Uterus (tissue), 4 donors: Measurements from ENCODE around the gene VCX2. TPM values are rescaled to one million over a fixed set of nuclear protein-coding genes. Genes with fewer than 3 reads are reported as not detected.

Experiments used
- DNase-seq, 2 donors: peaks; one replicate each; pipeline ENCODE4 v3.0.0-alpha.2; 2019 to 2020
- H3K27ac ChIP-seq, 2 donors: fragments of 200-600 bp; sonication (generic); 1 replicate in 1 of 2; 2 replicates in 1 of 2; pipeline ENCODE4 v1.5.1; 2016 to 2018
- H3K27me3 ChIP-seq, 2 donors: fragments of 200-600 bp; sonication (generic); one replicate each; pipeline ENCODE4 v1.5.1; 2018 to 2019; ENCODE audit warnings: control low read depth in 1 of 2
- H3K36me3 ChIP-seq, 2 donors: fragments of 200-600 bp; sonication (generic); one replicate each; pipeline ENCODE4 v1.5.1; 2019; ENCODE audit warnings: control low read depth in 1 of 2
- H3K4me1 ChIP-seq, 2 donors: fragments of 200-600 bp; sonication (generic); one replicate each; pipeline ENCODE4 v1.5.1; 2018 to 2019; ENCODE audit warnings: control low read depth in 1 of 2
- H3K4me3 ChIP-seq, 2 donors: fragments of 200-600 bp; sonication (generic); 1 replicate in 1 of 2; 2 replicates in 1 of 2; pipeline ENCODE4 v1.5.1; 2018 to 2019; ENCODE audit warnings: mild to moderate bottlenecking in 1 of 2
- H3K9me3 ChIP-seq, 2 donors: fragments of 200-600 bp; sonication (generic); one replicate each; pipeline ENCODE4 v1.5.1; 2019; ENCODE audit warnings: control low read depth in 1 of 2
- POLR2A ChIP-seq, 2 donors: fragments of 450-650 bp; IDR thresholded peaks; one replicate each; pipeline ENCODE4 v1.6.1; 2016; ENCODE audit warnings: antibody characterized with exemption in 2 of 2, mild to moderate bottlenecking in 1 of 2, moderate library complexity in 1 of 2
- intact Hi-C: fragments of 100-400 bp; cut with DNase I; formaldehyde crosslinking; loops from one replicate; pipeline ENCODE4 v1.15.1; 2023; ENCODE audit warnings: low total_unique reads
- total RNA-seq, 4 donors: library from RNA; depleted of rRNA in 3 of 4; stranded (reverse); fragments of >200 nt in 3 of 4; gene quantifications; one replicate each; pipeline versions ENCODE4 v1.1.0 to v1.2.4, GENCODE V29; 2014 to 2023
- TF ChIP-seq, protein P1 (sequence below), 4 experiments: fragments of 200-600 bp in 2 of 4; fragments of 450-650 bp in 2 of 4; sonication (generic) in 2 of 4; IDR thresholded peaks; one replicate each; pipeline ENCODE4 v1.5.1; 2016 to 2019; ENCODE audit warnings: antibody characterized with exemption in 4 of 4, mild to moderate bottlenecking in 2 of 4, moderate library complexity in 1 of 4
- donor health status: DM: yes; HTN: yes; CAD: no.

The VCX2 gene
- total RNA-seq, 4 donors from 2014 or later: not detected

DNA sequence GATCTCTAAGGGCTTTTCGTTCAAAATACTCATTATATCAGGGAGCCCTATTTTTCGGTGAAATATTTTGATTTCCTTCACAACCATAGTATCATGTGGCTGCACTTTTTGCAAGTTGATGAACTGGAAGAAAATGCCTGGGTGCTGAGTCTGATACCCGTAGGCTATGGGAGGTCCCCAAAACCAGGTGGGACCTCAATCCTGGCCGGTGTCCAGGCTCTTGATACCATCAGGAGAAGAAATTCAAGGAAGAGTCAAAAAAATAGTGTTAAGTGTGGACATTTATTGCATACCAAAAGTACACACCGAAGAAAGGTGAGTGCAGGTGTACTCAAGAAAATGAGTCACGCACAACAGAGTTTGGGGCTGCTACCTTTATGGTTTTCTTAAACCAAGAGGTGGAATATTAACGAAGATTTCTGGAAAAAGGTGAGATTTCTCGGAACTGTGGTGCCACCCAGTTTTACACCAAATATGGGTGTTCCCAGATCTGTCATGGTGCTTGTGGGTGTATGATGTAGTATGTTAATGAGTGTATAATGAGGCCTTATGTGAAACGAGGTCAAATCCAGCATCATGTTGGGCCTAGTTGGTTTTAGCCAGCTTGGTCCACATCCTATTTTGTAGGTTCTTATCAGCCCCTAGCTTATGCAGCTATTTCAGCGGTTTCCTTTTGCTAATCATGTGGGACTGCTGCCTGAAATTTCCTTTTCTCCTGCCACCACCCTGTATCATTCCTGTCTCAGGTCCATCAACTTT is 29.9 kb downstream of the VCX2 start:
- Histone ChIP-seq H3K9me3 (no peaks in the 10 kb centered on the region), H3K36me3 (no peaks in the 10 kb centered on the region), H3K27me3 (no peaks in the 10 kb centered on the region), H3K4me1 (no peaks in the 10 kb centered on the region), H3K27ac (no peak overlapping the region), H3K4me3 (no peak overlapping the region)
- DNase-seq: no peak
- TF ChIP-seq, protein P1, sequence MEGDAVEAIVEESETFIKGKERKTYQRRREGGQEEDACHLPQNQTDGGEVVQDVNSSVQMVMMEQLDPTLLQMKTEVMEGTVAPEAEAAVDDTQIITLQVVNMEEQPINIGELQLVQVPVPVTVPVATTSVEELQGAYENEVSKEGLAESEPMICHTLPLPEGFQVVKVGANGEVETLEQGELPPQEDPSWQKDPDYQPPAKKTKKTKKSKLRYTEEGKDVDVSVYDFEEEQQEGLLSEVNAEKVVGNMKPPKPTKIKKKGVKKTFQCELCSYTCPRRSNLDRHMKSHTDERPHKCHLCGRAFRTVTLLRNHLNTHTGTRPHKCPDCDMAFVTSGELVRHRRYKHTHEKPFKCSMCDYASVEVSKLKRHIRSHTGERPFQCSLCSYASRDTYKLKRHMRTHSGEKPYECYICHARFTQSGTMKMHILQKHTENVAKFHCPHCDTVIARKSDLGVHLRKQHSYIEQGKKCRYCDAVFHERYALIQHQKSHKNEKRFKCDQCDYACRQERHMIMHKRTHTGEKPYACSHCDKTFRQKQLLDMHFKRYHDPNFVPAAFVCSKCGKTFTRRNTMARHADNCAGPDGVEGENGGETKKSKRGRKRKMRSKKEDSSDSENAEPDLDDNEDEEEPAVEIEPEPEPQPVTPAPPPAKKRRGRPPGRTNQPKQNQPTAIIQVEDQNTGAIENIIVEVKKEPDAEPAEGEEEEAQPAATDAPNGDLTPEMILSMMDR (IDR thresholded peaks at IDR 0.05): no peak
- no peak for TF ChIP-seq POLR2A (IDR thresholded peaks at IDR 0.05)
- intact Hi-C loops: no loop called here

DNA sequence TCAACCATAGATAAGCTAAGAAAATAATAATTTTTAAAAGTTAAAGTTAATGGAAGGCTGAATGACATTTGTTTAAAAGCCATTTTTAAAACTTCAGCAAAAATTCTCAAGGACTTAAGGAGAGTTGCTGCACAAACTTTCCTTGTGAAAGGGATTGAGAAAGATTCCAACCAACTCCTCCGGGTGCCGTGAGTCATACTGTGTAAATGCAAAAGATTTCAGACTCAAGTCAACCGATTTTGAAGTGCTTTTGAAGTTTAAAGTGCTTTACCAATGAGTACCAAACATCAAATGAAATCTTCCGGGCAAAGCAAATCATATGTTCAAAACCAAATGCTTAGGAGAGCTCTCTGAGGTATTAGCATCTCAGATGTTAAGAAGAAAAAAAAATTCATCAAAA is 31.4 kb downstream of the VCX2 start:
- no peaks in the 10 kb centered on the region for H3K9me3 ChIP-seq
- H3K27ac ChIP-seq: no peak overlapping the region
- DNase-seq: no peak
- H3K27me3 ChIP-seq: no peaks in the 10 kb centered on the region
- H3K36me3 ChIP-seq: no peaks in the 10 kb centered on the region
- TF ChIP-seq, protein P1 (IDR thresholded peaks at IDR 0.05): no peak
- TF ChIP-seq POLR2A (IDR thresholded peaks at IDR 0.05): no peak
- H3K4me1 ChIP-seq: no peaks in the 10 kb centered on the region
- H3K4me3 ChIP-seq: no peak overlapping the region
- intact Hi-C loops: no loop called here

DNA sequence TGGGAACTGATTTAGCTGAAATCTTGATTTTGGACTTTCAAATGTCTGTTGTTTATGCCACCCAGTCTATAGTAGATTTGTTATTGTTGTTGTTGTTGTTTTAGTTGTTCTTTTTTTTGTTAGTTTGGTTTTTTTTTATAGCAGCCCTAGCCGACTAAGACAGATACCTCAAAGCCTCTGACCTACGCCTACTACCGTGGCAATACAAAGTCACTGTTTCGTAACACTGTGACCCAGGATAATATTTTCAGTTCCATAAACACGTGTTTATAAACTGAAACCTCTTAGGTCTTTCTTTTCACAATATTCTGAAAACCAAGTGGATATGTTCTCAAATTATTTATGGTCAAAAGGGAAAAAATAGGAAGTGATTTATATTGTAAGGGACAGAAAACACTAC is 32.8 kb downstream of the VCX2 start:
- Histone ChIP-seq H3K9me3 (no peaks in the 10 kb centered on the region), H3K27ac (no peak overlapping the region), H3K4me1 (no peaks in the 10 kb centered on the region), H3K4me3 (no peak overlapping the region), H3K36me3 (no peaks in the 10 kb centered on the region), H3K27me3 (no peaks in the 10 kb centered on the region)
- TF ChIP-seq, protein P1 (IDR thresholded peaks at IDR 0.05): no peak
- no peak for TF ChIP-seq POLR2A (IDR thresholded peaks at IDR 0.05)
- intact Hi-C loops: no loop called here
- DNase-seq: no peak

DNA sequence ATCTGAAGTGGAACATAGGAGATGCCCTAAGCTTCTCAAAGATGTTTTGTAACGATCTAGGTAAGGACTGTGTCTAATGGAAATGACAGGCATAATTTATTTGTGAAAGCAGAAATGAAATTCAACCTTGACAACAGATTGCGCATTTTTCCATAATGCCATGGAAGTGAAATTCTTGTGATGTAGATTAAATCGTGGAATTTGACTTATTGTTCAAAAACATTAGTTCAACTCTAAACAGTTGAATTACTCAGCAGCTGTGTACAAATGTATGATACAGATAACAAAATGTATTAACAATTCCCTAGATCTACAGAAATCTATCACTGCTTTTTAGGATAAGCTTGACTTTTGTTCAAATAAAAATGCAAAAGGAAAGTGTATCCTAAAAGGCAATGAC is 44.4 kb downstream of the VCX2 start:
- H3K27ac ChIP-seq: no peak overlapping the region
- H3K27me3 ChIP-seq: no peaks in the 10 kb centered on the region
- H3K4me1 ChIP-seq: no peaks in the 10 kb centered on the region
- no peak for DNase-seq
- H3K9me3 ChIP-seq: no peaks in the 10 kb centered on the region
- H3K36me3 ChIP-seq: no peaks in the 10 kb centered on the region
- no peak overlapping the region for H3K4me3 ChIP-seq
- intact Hi-C loops: no loop called here
- no peak for TF ChIP-seq POLR2A (IDR thresholded peaks at IDR 0.05)
- TF ChIP-seq, protein P1 (IDR thresholded peaks at IDR 0.05): no peak

DNA sequence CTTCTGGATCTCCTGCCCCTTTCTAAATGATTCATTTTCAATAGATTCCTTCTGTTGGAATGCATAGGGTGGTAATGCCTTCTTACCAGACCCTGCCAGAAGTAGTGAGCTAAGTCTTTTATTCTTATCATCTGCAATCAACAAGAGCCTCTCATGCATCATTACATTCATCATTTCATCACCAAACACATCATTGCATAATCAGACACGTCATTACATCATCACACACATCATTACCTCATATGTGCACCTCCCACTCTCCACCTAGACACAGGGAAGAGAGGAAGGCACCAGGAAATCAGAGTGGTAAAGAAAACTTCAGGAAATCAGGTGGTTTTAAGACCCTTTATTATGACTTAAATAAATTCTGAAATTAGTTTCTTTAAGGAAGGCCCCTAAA is 45.0 kb downstream of the VCX2 start:
- intact Hi-C loops: no loop called here
- Histone ChIP-seq H3K27ac (no peak overlapping the region), H3K9me3 (no peaks in the 10 kb centered on the region), H3K4me3 (no peak overlapping the region), H3K36me3 (no peaks in the 10 kb centered on the region), H3K4me1 (no peaks in the 10 kb centered on the region), H3K27me3 (no peaks in the 10 kb centered on the region)
- TF ChIP-seq POLR2A (IDR thresholded peaks at IDR 0.05): no peak
- DNase-seq: no peak
